GM18526 (cell line): Measurements from ENCODE around the gene TSPAN9.

Experiments used
- POLR2A ChIP-seq: IDR thresholded peaks from 3 replicates; pipeline ENCODE4 v1.6.1; 2011; ENCODE audit not compliant: insufficient read length; ENCODE audit errors: extremely low read depth

Gene TSPAN9

DNA sequence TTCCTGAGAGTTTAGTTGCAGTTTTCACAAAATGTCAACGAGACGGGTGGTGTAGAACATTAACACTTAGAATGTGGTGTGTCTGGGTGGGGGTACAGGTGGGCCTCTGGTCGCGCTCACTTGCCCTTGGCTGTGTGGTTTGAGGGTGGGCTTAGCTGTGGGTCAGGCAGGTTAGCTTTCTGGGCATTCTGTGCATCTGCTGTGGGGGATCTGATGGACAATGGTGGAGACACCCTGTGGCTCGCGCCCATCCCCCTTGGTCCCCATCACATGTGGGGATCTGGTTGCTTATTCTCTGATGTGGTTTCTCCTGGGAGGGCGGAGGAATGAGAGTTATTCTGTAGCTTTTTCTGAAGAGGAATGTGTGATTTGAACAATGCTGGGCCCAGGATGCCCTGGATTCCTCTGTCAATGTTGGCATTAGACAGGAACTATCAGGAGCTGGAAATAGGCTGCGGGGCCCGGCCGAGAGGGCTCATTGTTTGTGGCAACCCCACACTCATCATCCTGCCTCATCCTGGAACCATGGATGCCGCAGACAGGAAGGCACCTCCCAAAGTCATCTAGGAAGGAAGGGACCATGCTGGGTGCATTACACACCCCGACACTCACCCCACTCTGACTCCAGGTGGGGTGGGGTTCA lies 101.6 kb downstream of the TSPAN9 start:
- TF ChIP-seq POLR2A: no peak

DNA sequence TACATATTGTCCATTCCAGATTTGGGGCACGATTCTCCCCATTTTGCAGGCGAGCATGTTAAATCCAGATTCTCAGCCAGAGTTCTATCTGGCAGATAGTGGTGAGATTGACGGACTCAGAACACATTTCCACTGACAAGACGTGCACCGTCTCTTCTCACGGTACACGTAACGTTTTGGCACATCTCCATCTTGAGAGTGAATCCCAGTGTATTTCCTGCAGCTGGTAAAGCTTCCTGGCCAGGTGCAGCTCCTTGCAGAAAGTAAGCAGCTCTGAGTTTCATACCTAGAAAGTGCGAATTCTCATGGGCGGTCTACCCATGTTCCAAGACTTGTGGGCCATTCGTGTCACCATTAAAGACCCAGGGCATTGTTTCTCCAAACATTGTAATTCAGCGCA lies 102.6 kb downstream of the TSPAN9 start:
- TF ChIP-seq POLR2A: no peak

DNA sequence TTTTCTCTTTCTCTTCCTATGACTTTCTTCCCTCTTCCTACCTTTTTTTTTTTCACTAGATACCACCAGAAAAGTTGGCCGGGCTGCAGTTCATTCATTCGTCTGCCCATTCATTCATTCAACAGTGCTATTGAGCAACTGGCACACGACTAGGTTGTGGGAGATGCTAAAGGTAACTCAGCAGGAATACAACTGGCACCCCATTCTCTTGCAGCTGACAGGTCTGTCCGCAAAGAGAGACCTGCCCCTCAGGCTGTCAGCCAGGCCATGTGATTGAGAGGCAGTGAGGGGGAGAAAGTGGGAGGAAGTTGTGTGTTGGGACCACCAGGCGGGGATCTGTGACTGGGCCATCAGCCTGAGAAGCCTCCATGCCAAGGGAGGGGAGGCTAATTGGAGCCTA lies 105.2 kb downstream of the TSPAN9 start:
- TF ChIP-seq POLR2A: no peak

DNA sequence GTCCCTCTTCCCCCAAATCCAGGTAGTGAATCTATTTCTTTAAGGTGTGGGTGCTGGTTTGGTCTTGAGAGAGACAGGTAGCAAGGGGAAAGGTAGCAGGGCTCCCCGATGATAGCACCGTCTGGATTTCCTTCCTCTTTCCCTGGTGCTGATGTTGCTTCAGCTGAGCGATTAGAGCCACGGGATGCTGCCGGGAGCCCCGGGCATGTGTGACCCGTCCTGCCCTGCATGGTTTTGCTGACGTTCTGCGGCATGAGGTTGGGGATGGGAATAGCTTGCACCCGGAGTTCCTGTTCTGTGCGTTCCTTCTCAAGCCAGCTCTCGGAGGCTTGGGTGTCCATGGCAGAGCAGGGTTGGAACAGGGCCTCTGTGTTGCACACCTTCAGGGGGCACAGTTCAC lies 107.3 kb downstream of the TSPAN9 start:
- no peak for TF ChIP-seq POLR2A

DNA sequence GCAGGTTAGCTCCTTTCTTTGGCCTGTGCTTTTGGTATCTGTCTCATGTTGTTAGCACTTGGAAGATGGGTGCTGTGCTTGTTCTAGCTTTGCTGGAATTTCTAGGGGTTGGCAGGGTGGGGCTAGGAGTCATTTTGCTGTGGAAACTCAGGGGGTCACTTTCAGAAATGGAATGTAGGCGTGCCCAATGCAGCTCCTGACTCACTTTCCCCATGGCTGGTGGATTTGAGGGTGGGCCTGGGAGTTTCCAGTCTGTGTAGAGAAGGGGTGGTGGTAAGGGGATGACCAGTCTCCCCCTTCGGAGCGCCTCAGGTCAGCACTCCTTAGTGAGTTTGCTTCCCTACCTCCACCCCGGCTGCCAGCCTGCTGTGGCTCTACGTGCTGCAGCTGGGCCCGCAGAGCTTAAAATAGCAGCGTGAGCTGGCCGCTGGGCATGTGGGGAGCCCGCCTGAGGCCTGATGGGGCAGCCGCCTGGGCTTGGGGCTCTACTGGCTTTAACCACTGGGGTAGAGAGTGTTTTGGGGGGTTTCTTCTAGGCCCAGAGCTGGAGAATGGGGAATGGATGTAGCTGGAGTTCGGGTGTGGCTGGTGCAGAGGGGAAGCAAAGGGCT lies 108.2 kb downstream of the TSPAN9 start:
- no peak for TF ChIP-seq POLR2A

DNA sequence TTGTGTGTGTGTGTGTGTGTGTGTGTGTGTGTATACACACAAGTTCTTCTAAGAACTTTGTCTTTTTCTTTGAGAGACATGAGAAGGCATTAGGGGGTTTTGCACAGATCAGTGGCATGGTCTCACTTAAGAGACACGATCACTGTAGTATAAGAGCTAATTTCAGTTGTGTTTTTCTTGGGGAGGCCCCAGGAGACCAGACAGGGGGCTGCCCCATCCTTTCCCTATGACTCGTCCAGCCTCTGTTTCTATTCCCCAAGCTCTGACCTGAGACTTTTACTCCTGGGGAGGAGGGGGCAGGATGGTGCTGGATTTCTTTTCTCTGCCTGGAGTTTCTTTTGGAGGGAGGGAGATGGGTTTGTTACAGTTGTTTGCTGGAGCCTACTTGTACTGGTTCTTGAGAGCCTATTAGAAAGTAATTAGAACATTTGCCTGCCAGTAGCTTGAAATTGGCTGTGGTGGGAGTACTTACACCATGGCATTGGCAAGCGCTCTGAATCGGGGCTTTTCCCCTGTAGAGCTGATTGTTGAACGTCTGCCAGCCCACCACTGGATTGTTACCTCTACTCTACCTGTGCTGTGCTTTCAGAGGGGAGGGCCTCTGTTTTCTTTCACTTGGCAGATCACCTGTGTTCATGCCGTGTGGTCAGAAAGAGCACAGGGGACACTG lies 109.5 kb downstream of the TSPAN9 start:
- TF ChIP-seq POLR2A: no peak

DNA sequence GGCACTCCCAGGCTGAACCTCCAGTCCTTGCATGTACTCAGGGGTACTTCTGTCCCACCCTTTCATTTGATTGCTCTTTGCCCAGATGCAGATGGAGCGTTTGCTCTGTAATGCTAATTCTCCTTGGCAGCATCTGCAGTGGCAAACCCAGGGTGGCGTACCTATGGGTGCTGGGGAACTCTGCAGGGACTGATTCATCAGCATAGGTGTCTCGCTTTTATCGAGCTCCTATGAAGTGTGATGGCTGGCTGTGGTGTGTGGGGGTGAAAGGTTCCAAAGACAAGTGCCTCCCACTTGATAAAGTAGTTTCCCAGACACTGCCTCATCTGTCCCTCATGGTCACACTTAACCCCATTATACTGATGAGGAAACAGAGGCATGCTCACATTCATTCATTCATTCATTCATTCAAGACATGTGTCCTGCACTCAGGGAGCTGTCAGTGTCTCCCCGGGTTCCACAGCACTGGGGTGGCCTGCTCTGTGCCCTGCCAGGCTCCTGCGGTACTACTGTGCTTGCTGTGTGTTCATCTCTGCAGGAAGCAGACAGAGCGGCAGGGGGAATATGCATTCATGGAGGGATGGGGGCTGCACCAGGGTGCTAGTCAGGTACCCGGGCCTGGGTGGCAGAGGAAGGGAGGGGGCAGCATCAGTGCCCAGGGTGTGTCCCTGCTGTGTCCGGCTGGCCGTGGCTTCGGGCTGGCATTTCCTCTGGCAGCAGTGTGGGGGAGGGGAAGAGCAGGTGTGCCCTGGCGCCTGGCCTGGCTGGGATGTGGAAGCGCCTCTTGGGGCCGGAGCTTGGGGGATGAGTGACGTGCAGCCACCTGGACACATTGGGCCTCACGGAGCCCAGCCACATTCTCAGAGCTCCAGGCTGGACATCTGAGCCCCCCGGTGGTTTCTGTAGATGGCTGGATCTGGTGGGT lies 110.9 kb downstream of the TSPAN9 start:
- no peak for TF ChIP-seq POLR2A

DNA sequence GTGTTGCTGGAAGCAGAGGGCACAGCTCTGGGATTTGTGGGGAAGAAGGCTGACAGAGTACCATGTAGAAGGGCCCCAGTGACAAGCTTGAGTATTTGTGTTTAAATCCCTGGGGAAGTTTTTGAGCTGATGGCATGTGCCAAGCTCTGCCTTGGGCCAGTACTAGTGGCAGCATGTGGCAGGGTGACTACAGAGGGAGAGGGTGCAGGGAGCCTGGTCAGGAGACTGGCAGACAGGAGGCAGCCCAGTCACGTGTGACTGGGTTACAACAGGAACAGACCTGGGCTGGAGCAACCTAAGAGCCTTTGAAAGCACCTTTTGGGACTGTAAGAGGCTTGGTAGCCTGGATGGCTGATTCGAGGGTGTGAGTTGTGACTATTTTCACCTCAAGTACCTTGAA lies 112.1 kb downstream of the TSPAN9 start:
- no peak for TF ChIP-seq POLR2A

DNA sequence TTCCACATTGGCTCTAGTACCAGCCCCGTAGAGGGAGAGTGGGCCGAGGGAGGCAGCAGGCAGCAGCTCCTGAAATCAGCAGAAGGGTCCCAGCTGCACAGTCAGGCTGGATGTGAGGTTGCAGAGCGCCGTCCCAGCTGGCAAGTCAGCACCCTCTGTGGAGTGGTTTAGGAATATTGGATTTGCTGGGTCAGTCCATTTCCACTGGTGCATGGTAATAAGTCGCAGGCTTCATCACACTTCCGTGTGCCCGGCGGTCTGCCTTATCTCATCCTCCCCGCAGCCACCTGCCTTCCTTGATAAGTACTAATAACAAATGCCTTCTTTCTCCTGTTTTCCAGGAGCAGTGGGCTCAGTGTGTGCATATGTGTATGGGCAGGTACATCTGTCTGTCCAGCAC lies 112.9 kb downstream of the TSPAN9 start:
- TF ChIP-seq POLR2A: no peak

DNA sequence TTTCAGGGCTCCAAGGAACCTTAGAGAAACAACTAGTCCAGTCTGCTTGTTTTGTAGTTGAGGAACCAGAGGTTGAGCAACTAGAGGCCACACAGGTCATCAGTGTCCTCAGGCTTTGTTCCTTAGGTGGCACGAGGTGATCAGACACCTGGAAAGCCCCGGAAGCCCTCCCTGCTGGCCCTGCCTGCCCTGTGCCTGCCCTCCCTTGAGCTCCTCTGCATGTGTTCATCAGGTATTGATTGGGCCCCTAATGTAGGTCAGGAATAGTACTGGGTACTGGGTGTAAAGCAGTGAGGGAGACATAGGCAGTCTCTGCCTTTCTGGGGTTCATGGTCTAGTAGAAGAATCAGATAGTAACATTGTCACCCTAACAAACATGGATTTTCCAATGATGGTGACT lies 114.3 kb downstream of the TSPAN9 start:
- no peak for TF ChIP-seq POLR2A

DNA sequence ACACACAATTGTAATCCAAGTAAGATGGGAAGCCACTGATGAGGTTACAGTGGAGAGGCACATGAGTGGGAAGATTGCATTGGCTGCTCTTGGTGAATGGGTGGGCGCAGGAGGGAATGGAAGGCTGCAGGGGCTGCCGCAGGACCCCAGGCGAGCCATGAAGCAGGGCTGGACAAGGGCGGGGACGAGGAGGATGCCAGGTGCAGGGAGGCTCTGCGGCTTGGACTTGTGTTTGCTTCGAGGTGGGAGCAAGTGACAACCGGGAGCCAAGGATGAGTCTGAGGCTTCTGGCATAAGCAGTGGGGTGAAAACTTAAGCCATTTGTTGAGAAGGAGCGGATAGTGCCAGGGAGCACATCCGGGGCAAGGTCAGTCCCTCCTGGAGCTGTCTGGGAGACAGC lies 115.0 kb downstream of the TSPAN9 start:
- TF ChIP-seq POLR2A: no peak

DNA sequence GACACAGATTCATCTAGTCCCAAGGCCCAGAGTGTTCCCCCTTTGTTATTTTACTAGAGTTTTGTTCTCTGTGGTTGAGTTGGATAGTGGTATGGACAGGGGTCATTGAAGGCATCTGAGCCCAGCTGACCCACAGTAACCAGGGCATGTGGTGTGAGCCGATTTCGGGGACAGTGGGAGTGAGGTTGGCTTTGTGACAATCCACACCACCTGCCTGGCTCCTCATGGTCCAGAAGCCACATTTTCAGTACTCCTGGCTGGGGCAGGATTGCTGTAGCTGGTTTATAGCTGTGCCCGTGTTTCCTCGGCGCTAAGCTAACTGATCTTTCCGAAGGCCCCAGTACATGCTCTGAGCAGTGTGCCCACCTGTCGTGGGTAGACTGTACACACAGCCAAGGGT lies 116.0 kb downstream of the TSPAN9 start:
- TF ChIP-seq POLR2A: no peak

DNA sequence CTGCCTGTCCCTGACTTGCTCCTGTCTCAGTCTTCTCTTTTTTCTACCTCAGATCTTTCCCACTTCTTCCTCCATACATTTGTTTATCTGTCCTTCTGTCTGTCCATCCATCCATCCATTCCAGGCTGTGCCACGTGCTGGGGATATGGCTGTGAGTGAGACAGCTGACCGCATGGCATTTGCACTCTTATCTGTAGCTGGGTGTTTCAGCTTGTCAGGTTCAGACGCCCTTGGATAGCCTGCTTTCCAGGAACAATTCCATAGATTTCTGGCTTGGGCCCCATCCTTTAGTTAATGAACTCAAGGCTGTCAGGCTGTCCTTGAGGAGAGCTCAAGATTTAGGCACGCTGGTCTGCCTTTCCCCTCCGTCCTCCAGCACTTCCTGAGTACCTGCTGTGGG lies 116.6 kb downstream of the TSPAN9 start:
- TF ChIP-seq POLR2A: no peak

DNA sequence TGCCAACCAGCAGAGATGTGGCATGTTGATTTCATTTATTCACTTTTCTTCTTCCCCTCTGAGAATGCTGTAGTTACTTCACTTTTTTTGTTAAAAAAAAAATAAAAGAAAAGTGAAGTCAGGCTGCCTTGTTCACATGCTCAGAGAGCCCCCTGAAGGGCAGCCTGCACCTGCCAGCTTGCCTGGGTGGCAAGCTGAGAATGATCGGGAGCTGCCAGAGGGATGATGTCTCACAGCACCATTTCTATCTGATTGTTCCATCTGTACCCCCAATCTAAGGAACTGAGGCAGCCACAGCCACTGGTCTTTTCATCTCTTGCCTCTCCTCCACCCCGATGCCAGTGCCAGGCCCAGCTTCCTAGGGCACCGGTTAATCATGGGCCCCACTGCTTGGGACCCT lies 118.2 kb downstream of the TSPAN9 start:
- TF ChIP-seq POLR2A: no peak

DNA sequence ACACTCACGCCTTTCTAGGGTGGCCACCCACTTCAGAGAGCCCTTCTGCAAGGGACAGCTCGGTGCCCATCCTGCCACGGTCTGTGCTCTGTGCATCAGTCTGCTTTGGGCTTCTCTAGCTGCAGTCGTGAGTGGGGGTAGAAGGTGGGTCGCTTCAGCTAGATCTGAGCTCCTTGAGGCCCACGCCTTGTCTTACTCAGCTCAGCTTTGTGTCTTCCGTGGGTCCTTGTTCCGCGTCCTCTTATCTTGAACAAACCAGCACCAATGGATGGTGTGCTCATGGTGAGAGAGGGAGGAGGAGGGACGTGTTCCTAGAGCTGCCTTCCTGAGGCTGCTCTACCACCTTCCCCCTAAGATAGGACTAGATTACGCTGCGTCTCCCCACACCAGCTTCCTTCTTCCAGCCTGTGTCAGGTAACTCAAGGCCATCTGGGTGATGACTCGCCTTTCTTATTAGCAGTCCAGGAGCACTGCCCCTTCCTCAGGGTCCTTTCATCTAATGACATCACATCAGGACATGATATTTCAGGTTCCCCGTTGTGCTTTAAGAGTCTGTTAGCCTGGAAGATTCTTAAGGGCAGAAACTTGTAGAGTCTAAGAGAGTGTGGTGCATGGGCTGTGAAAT lies 118.8 kb downstream of the TSPAN9 start:
- no peak for TF ChIP-seq POLR2A
